Ascending aorta (tissue), 2 donors: ENCODE data around the gene TOM1L2. TPM values are rescaled to one million over a fixed set of nuclear protein-coding genes. Genes with fewer than 3 reads are reported as not detected.
A peak's percentile ranks its signal among the peaks of the same experiment; 100 is the strongest.

ENCODE experiments used
- DNase-seq, 2 donors: peaks; one replicate each; pipeline ENCODE4 v3.0.0-alpha.2; 2019; ENCODE audit warnings: low spot score in 2 of 2
- H3K27ac ChIP-seq, 2 donors: fragments of 200-600 bp; sonication (generic); one replicate each; pipeline ENCODE4 v1.5.1; 2016 to 2017; ENCODE audit warnings: mild to moderate bottlenecking in 1 of 2
- H3K27me3 ChIP-seq: fragments of 200-600 bp; sonication (generic); one replicate; pipeline ENCODE4 v1.5.1; 2017
- H3K36me3 ChIP-seq, 2 donors: fragments of 200-600 bp; sonication (generic); one replicate each; pipeline ENCODE4 v1.5.1; 2016
- H3K4me1 ChIP-seq, 2 donors: fragments of 200-600 bp; sonication (generic); one replicate each; pipeline ENCODE4 v1.5.1; 2016 to 2017; ENCODE audit warnings: mild to moderate bottlenecking in 1 of 2
- H3K4me3 ChIP-seq, 2 donors: fragments of 200-600 bp; sonication (generic); one replicate each; pipeline ENCODE4 v1.5.1; 2016 to 2017; ENCODE audit warnings: mild to moderate bottlenecking in 1 of 2
- H3K9me3 ChIP-seq, 2 donors: fragments of 200-600 bp; sonication (generic); one replicate each; pipeline ENCODE4 v1.5.1; 2016
- intact Hi-C: fragments of 100-400 bp; cut with DNase I; formaldehyde crosslinking; loops from one replicate; pipeline ENCODE4 v1.15.1; 2023
- total RNA-seq: library from RNA; depleted of rRNA; stranded (reverse); fragments of >200 nt; gene quantifications from one replicate; pipeline ENCODE4 v1.1.0, GENCODE V29; 2016
- TF ChIP-seq, protein P1 (sequence below), 3 experiments: fragments of 200-600 bp in 2 of 3; fragments of 450-650 bp in 1 of 3; sonication (generic) in 2 of 3; IDR thresholded peaks; one replicate each; pipeline ENCODE4 v1.5.1; 2016 to 2019; ENCODE audit warnings: antibody characterized with exemption in 3 of 3, mild to moderate bottlenecking in 1 of 3, moderate library complexity in 1 of 3

TOM1L2 gene
- total RNA-seq, 1 donor from 2014 or later, result 39.0 TPM

DNA sequence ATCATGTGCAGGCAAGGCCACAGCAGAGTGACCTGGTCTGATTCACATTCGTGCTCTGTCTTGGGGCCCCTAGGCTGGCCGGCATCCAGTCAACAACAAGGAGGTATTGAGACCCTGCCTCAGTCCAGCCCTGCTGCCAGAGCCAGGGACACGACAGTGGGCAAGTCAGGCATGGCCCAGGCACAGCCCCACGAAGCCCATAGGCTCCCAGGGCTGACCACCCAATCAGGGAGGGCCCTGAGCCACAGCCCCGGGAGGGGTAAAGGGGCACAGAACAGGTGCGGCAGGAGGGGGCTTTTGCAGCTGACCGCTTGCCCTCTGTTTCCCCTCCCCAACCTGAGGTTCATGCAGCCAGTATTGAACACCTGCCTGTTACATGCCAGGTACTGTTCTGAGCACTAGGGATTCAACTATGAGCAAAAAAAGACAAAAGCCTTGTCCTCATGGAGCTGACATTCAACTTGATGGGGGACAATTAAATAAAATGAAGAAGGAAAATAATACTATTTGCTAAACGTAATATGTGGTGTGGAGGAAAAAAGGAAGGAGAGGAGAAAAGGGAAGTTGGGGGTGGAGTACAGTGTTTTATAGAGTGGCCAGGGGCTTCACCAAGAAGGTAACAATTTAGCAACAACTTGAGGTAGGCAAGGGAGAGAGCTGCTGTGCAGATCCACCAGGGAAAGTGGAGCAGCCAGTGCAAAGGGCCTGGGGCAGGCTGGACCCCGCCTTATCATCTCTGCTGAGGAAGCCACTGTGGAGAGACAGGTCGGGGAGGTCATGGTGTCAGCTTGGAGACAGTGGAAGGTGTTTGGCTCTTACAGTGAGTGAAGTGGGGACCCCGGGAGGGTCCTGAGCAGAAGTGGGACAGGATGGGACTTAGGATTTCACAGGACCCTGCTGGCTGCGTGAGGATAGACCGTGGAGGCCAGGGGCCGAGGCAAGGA is 6.6 kb upstream of the TOM1L2 start:
- no peak for DNase-seq
- TF ChIP-seq, protein P1, sequence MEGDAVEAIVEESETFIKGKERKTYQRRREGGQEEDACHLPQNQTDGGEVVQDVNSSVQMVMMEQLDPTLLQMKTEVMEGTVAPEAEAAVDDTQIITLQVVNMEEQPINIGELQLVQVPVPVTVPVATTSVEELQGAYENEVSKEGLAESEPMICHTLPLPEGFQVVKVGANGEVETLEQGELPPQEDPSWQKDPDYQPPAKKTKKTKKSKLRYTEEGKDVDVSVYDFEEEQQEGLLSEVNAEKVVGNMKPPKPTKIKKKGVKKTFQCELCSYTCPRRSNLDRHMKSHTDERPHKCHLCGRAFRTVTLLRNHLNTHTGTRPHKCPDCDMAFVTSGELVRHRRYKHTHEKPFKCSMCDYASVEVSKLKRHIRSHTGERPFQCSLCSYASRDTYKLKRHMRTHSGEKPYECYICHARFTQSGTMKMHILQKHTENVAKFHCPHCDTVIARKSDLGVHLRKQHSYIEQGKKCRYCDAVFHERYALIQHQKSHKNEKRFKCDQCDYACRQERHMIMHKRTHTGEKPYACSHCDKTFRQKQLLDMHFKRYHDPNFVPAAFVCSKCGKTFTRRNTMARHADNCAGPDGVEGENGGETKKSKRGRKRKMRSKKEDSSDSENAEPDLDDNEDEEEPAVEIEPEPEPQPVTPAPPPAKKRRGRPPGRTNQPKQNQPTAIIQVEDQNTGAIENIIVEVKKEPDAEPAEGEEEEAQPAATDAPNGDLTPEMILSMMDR (IDR thresholded peaks at IDR 0.05), result no peak
- Histone ChIP-seq H3K4me3 (no peak overlapping the region), H3K27me3 (no peaks in the 10 kb centered on the region), H3K36me3 (no peaks in the 10 kb centered on the region), H3K27ac (no peak overlapping the region), H3K9me3 (no peaks in the 10 kb centered on the region), H3K4me1 (no peaks in the 10 kb centered on the region)
- intact Hi-C loops, result no loop called here

DNA sequence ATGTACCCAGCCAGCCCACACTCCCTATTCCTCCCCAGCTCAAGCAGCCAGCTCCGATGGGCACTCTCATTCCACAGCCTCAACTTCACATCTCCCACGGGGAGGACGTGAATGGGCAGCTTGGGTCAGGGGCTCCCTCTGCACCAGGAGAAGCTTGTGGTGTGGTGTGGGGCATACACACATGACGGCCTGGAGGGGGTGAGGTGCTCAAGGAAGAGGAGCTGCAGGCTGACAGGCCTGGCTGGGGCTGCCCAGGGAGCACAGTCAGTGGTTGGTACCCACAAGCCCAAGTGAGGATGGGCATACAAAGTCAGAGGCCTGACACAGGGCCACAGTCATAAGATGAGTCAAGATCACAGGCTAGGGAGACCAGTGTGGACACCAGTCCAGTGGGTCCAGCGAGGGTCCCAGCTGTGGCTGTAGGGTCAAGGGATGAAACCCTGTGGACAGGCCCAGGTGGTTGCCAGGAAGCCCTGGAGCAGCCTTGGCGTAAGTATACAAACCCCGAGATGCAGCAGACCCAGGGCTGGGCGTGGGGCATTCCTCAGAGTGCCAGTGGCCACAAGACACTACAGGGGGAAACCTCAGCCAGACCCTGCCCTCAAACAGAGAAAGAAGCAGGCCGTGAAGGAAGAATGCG is 4.9 kb upstream of the TOM1L2 start:
- Histone ChIP-seq H3K36me3 (no peaks in the 10 kb centered on the region), H3K27ac (no peak overlapping the region), H3K4me3 (no peak overlapping the region), H3K27me3 (no peaks in the 10 kb centered on the region), H3K9me3 (no peaks in the 10 kb centered on the region), H3K4me1 (peaks cover 0 to 4% of the 10 kb centered on the region in 2 donors)
- no peak for DNase-seq
- intact Hi-C loops, result no loop called here
- TF ChIP-seq, protein P1 (IDR thresholded peaks at IDR 0.05), result no peak

DNA sequence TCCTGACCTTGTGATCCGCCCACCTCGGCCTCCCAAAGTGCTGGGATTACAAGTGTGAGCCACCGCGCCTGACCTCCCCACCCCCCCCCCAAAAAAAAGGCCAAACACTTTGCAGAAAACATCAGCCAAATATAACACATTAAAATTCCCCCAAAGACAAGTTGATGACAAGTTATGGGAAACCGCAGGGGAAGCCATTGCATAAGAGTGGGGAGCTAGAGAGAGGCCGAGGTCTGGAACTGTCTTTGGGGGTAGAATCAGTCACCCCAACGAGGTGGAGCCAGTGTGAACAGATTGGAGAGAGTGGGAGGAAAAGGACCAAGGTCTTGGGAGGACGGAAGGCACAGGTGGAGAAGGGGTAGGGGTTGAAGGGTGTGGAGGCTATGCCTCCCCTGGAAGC is 3.2 kb upstream of the TOM1L2 start:
- intact Hi-C loops, result no loop called here
- no peaks in the 10 kb centered on the region for H3K27me3 ChIP-seq
- no peak for DNase-seq
- H3K4me3 ChIP-seq, result no peak overlapping the region
- TF ChIP-seq, protein P1 (IDR thresholded peaks at IDR 0.05), result no peak
- H3K36me3 ChIP-seq, result no peaks in the 10 kb centered on the region
- peaks cover 6 to 14% of the 10 kb centered on the region in 2 donors for H3K4me1 ChIP-seq
- H3K27ac ChIP-seq, result no peak overlapping the region
- H3K9me3 ChIP-seq, result no peaks in the 10 kb centered on the region

DNA sequence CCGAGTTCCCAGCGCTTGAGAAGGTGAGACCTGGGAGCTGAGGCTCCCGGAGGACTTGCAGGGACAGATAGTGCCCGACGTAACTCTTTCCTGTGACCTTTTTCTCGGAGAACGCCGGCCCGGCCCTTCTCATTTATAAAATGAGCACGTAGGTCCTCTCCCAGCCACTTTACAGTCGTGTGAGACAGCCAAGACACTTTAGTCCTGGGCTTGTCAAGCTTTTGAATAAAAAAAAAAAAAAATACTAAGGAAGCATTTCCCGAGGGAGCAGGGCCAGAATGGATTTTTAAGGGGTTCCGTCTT is 703 bp upstream of the TOM1L2 start:
- H3K9me3 ChIP-seq, result no peaks in the 10 kb centered on the region
- H3K27ac ChIP-seq, result peak overlapping the region in 1 of 2 donors; percentile 59
- H3K4me1 ChIP-seq, result peaks cover 6 to 17% of the 10 kb centered on the region in 2 donors
- H3K27me3 ChIP-seq, result no peaks in the 10 kb centered on the region
- no peaks in the 10 kb centered on the region for H3K36me3 ChIP-seq
- no peak for DNase-seq
- intact Hi-C loops, result loop anchor here (1.0 to 5.0 kb wide), 8 partner anchors 15 to 389 kb away; partner anchors contain the start of genes ALKBH5, ATPAF2, GID4 and RAI1
- H3K4me3 ChIP-seq, result peak overlapping the region; percentile 56 to 68
- TF ChIP-seq, protein P1 (IDR thresholded peaks at IDR 0.05), result no peak

DNA sequence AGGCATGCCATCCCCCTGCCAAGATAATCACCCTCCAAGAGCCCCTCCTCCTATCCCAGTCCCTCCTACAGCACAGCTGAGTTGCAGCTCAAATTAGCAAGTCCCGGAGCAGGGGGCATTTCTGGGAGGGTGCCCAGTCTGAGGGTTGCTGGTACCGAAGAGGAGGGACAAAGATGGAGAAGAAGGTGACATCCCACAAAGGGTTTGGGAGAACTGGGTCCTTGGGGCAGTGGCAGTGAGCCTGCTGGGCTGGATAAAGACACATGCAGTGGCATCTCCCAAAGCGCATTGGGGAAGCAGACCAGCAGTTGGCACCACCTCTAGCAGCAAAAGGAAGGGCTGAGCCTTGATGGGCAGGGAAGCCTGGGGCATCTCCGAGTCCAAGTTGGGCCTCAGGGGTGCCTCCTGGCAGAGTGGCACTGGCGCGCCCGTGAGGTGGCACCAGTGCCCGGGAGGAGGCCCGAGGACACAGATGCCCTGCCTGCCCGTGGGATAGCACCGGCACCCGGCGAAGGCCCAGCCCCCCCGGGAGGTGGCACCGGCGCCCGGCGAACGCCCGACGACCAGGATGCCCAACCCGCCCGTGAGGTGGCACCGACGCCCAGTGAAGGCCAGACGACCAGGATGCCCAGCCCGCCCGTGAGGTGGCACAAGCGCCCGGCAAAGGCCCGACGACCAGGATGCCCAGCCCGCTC is 622 bp downstream of the TOM1L2 start:
- intact Hi-C loops, result loop anchor here (1.0 to 5.0 kb wide), 8 partner anchors 13 to 391 kb away; partner anchors contain the start of genes ALKBH5, ATPAF2, GID4 and RAI1
- no peaks in the 10 kb centered on the region for H3K9me3 ChIP-seq
- peak overlapping the region; percentile 86 to 87 for H3K27ac ChIP-seq
- TF ChIP-seq, protein P1 (IDR thresholded peaks at IDR 0.05), result no peak
- H3K36me3 ChIP-seq, result no peaks in the 10 kb centered on the region
- peak overlapping the region; percentile 56 to 69 for H3K4me3 ChIP-seq
- H3K4me1 ChIP-seq, result peaks cover 6 to 17% of the 10 kb centered on the region in 2 donors
- no peaks in the 10 kb centered on the region for H3K27me3 ChIP-seq
- peak in 1 of 2 donors; percentile 74 for DNase-seq
